Lung (tissue), 12 donors: ENCODE measurements around the gene RABGAP1L. TPM values are rescaled to one million over a fixed set of nuclear protein-coding genes. Genes with fewer than 3 reads are reported as not detected.

Experiments
- ATAC-seq: fragments of 200-7000 bp; cut with Tn5 transposase; one replicate; pipeline ENCODE4 v1.9.1; 2020; ENCODE audit warnings: moderate number of reproducible peaks; ENCODE audit not compliant: insufficient read depth, low FRiP score
- DNase-seq, 3 donors: peaks; one replicate each; pipeline ENCODE4 v3.0.0-alpha.2; 2013 to 2017
- H3K27ac ChIP-seq, 2 donors: one replicate each; pipeline ENCODE4 v1.5.1; 2013; ENCODE audit warnings: mild to moderate bottlenecking in 2 of 2, moderate library complexity in 2 of 2, control low read depth in 1 of 2, inconsistent platforms in 1 of 2, low read depth in 1 of 2, low read length in 1 of 2
- H3K27me3 ChIP-seq, 3 donors: one replicate each; pipeline ENCODE4 v1.5.1; 2013; ENCODE audit warnings: low read length in 2 of 3; ENCODE audit not compliant: control insufficient read depth in 3 of 3, insufficient read depth in 3 of 3
- H3K36me3 ChIP-seq, 4 donors: one replicate each; pipeline ENCODE4 v1.5.1; 2013; ENCODE audit warnings: low read length in 4 of 4, mild to moderate bottlenecking in 1 of 4, moderate library complexity in 1 of 4; ENCODE audit not compliant: control insufficient read depth in 4 of 4, insufficient read depth in 4 of 4
- H3K4me1 ChIP-seq, 5 donors: one replicate each; pipeline ENCODE4 v1.5.1; 2013; ENCODE audit warnings: low read length in 5 of 5, mild to moderate bottlenecking in 2 of 5, moderate library complexity in 1 of 5; ENCODE audit not compliant: control insufficient read depth in 5 of 5, insufficient read depth in 5 of 5
- H3K4me3 ChIP-seq: one replicate; pipeline ENCODE4 v1.5.1; 2013; ENCODE audit warnings: mild to moderate bottlenecking, control low read depth, moderate library complexity
- H3K9ac ChIP-seq, 2 donors: one replicate each; pipeline ENCODE4 v1.5.1; 2013; ENCODE audit warnings: low read length in 2 of 2, control low read depth in 1 of 2; ENCODE audit not compliant: insufficient read depth in 1 of 2
- H3K9me3 ChIP-seq, 4 donors: one replicate each; pipeline ENCODE4 v1.5.1; 2013; ENCODE audit warnings: low read length in 3 of 4, mild to moderate bottlenecking in 1 of 4, moderate library complexity in 1 of 4; ENCODE audit not compliant: control insufficient read depth in 4 of 4, insufficient read depth in 3 of 4
- CTCF ChIP-seq: IDR thresholded peaks from 2 replicates; pipeline ENCODE4 v1.5.1; 2012; ENCODE audit warnings: mild to moderate bottlenecking; ENCODE audit errors: control extremely low read depth, extremely low read depth
- WGBS, 2 donors: extraction: QIAGEN DNeasy Blood & Tissue Kit; methylation state at CpG; one replicate each; pipeline ENCODE4 v1.1.7; 2013; 5-methylcytosine and 5-hydroxymethylcytosine counted together
- polyA plus RNA-seq, 2 donors: library from polyadenylated mRNA; stranded (reverse); fragments of 200-250 nt; gene quantifications; one replicate each; pipeline ENCODE4 v1.2.1, GENCODE V29; 2013
- total RNA-seq, 2 donors: library from RNA; depleted of rRNA in 1 of 2; stranded (reverse); fragments of >200 nt in 1 of 2; gene quantifications; one replicate each; pipeline ENCODE4 v1.2.1, GENCODE V29; 2014 to 2021
- donor health status: control.
- donor health status: control.
- donor health status: Bipolar disorder and iron deficiency.
- donor health status: healthy.
- donor health status: DM: yes; HTN: yes; CAD: no.

Gene RABGAP1L
- total and polyA plus RNA-seq, 4 donors: 16.0 to 123 (median 44.5) TPM

- 94 to 100% methylated on average over 2 of the region's 2 CpGs for WGBS, 2 donors
- DNase-seq (no peak), ATAC-seq (no peak)
- H3K4me3 ChIP-seq: no peak overlapping the region
- no peak overlapping the region for H3K9ac ChIP-seq
- H3K4me1 ChIP-seq: peaks cover 0 to 18% (median 3%) of the 10 kb centered on the region in 5 donors
- TF ChIP-seq CTCF: no peak
- H3K27ac ChIP-seq: no peak overlapping the region
- H3K27me3 ChIP-seq: no peaks in the 10 kb centered on the region
- no peaks in the 10 kb centered on the region for H3K9me3 ChIP-seq
- H3K36me3 ChIP-seq: no peaks in the 10 kb centered on the region
These were observed 638.1 kb downstream of the RABGAP1L start for GRCh38 chr1:174797398-174797797.

GRCh38 chr1:174799136-174799479 lies 639.8 kb downstream of the RABGAP1L start:
- no peak for DNase-seq
- H3K9ac ChIP-seq: peak overlapping the region in 1 of 2 donors; percentile 100
- WGBS, 2 donors: 35 to 62% methylated on average over 3 of the region's 3 CpGs
- H3K36me3 ChIP-seq: no peaks in the 10 kb centered on the region
- H3K27ac ChIP-seq: no peak overlapping the region
- H3K9me3 ChIP-seq: no peaks in the 10 kb centered on the region
- H3K27me3 ChIP-seq: no peaks in the 10 kb centered on the region
- no peak for ATAC-seq
- peaks cover 0 to 18% (median 3%) of the 10 kb centered on the region in 5 donors for H3K4me1 ChIP-seq
- TF ChIP-seq CTCF: no peak
- no peak overlapping the region for H3K4me3 ChIP-seq

- Histone ChIP-seq H3K27me3 (no peaks in the 10 kb centered on the region), H3K9ac (peak overlapping the region; percentile 94 to 100), H3K36me3 (no peaks in the 10 kb centered on the region), H3K4me3 (peak overlapping the region; percentile 62), H3K9me3 (no peaks in the 10 kb centered on the region), H3K4me1 (peaks cover 0 to 18% (median 3%) of the 10 kb centered on the region in 5 donors), H3K27ac (peak overlapping the region in 1 of 2 donors; percentile 53)
- no peak for ATAC-seq
- TF ChIP-seq CTCF: no peak
- 8 to 21% methylated on average over 10 of the region's 10 CpGs for WGBS, 2 donors
- peak in 2 of 3 donors; percentile 45 to 61 for DNase-seq
These were observed 641.0 kb downstream of the RABGAP1L start for GRCh38 chr1:174800216-174800851.

- Histone ChIP-seq H3K4me3 (no peak overlapping the region), H3K4me1 (peaks cover 0 to 18% (median 3%) of the 10 kb centered on the region in 5 donors), H3K27me3 (no peaks in the 10 kb centered on the region), H3K9me3 (no peaks in the 10 kb centered on the region), H3K9ac (peak overlapping the region; percentile 94 to 100), H3K27ac (no peak overlapping the region), H3K36me3 (no peaks in the 10 kb centered on the region)
- ATAC-seq: no peak
- TF ChIP-seq CTCF: no peak
- 13 to 14% methylated on average over 1 of the region's 1 CpG for WGBS, 2 donors
- DNase-seq: peak in 1 of 3 donors; percentile 22
These were observed 641.6 kb downstream of the RABGAP1L start for GRCh38 chr1:174800876-174801275.
